H9 (cell line): Measurements from ENCODE around the gene CD48. TPM values are rescaled to one million over a fixed set of nuclear protein-coding genes. Genes with fewer than 3 reads are reported as not detected.

ENCODE experiments used
- DNase-seq: peaks from one replicate; pipeline ENCODE4 v3.0.0-alpha.2; 2017
- H2AFZ ChIP-seq: one replicate; pipeline ENCODE4 v1.6.1; 2013; ENCODE audit warnings: mild to moderate bottlenecking, low read length, control low read depth, moderate library complexity
- H2AK5ac ChIP-seq: 2 replicates; pipeline ENCODE4 v1.6.1; 2013; ENCODE audit warnings: low read length, control low read depth, mixed read lengths; ENCODE audit not compliant: insufficient read length
- H2BK120ac ChIP-seq: one replicate; pipeline ENCODE4 v1.6.1; 2013; ENCODE audit warnings: low read depth, mild to moderate bottlenecking, low read length, control low read depth, inconsistent platforms; ENCODE audit not compliant: poor library complexity, severe bottlenecking
- H2BK12ac ChIP-seq: 2 replicates; pipeline ENCODE4 v1.6.1; 2013; ENCODE audit warnings: low read length, control low read depth, mixed read lengths, low read depth; ENCODE audit not compliant: insufficient read length
- H2BK15ac ChIP-seq: 2 replicates; pipeline ENCODE4 v1.6.1; 2013; ENCODE audit warnings: low read depth, low read length, control low read depth
- H2BK20ac ChIP-seq: one replicate; pipeline ENCODE4 v1.6.1; 2013; ENCODE audit warnings: low read depth, mild to moderate bottlenecking, low read length, control low read depth, inconsistent platforms; ENCODE audit not compliant: poor library complexity, severe bottlenecking
- H2BK5ac ChIP-seq: 2 replicates; pipeline ENCODE4 v1.6.1; 2013; ENCODE audit warnings: low read length, control low read depth, mixed read lengths; ENCODE audit not compliant: insufficient read length
- H3K14ac ChIP-seq: 2 replicates; pipeline ENCODE4 v1.6.1; 2013; ENCODE audit warnings: low read length, control low read depth; ENCODE audit not compliant: insufficient read depth
- H3K18ac ChIP-seq: 2 replicates; pipeline ENCODE4 v1.6.1; 2013; ENCODE audit warnings: low read depth, mild to moderate bottlenecking, mixed read lengths, low read length, control low read depth; ENCODE audit not compliant: insufficient read length
- H3K23ac ChIP-seq: 2 replicates; pipeline ENCODE4 v1.6.1; 2013; ENCODE audit warnings: low read length, control low read depth, mixed read lengths, low read depth; ENCODE audit not compliant: insufficient read length
- H3K23me2 ChIP-seq: 2 replicates; pipeline ENCODE4 v1.6.1; 2013; ENCODE audit warnings: low read depth, mild to moderate bottlenecking, mixed read lengths, low read length, control low read depth; ENCODE audit not compliant: insufficient read length, poor library complexity, severe bottlenecking
- H3K27ac ChIP-seq: 2 replicates; pipeline ENCODE4 v1.5.1; 2013; ENCODE audit warnings: low read length, control low read depth, mixed read lengths, low read depth; ENCODE audit not compliant: insufficient read length
- H3K27me3 ChIP-seq: 2 replicates; pipeline ENCODE4 v1.6.1; 2013; ENCODE audit warnings: low read length, control low read depth, inconsistent platforms; ENCODE audit not compliant: insufficient read depth
- H3K4ac ChIP-seq: 2 replicates; pipeline ENCODE4 v1.6.1; 2013; ENCODE audit warnings: low read depth, mild to moderate bottlenecking, control low read depth, inconsistent platforms, low read length, moderate library complexity
- H3K4me1 ChIP-seq: 2 replicates; pipeline ENCODE4 v1.6.1; 2013; ENCODE audit warnings: low read length, control low read depth, inconsistent platforms; ENCODE audit not compliant: insufficient read depth
- H3K4me2 ChIP-seq: 2 replicates; pipeline ENCODE4 v1.6.1; 2013; ENCODE audit warnings: low read length, control low read depth, mixed read lengths; ENCODE audit not compliant: insufficient read length, insufficient read depth
- H3K56ac ChIP-seq: 2 replicates; pipeline ENCODE4 v1.6.1; 2013; ENCODE audit warnings: low read depth, mild to moderate bottlenecking, mixed read lengths, low read length, control low read depth; ENCODE audit not compliant: insufficient read length
- H3K79me1 ChIP-seq: 2 replicates; pipeline ENCODE4 v1.6.1; 2013; ENCODE audit warnings: low read depth, mild to moderate bottlenecking, moderate library complexity, low read length, control low read depth, inconsistent platforms; ENCODE audit not compliant: insufficient read depth, poor library complexity, severe bottlenecking
- H3K79me2 ChIP-seq: 2 replicates; pipeline ENCODE4 v1.6.1; 2013; ENCODE audit warnings: low read length, control low read depth, inconsistent platforms; ENCODE audit not compliant: insufficient read depth
- H3K9ac ChIP-seq: 2 replicates; pipeline ENCODE4 v1.6.1; 2013; ENCODE audit warnings: low read length, control low read depth, mixed read lengths; ENCODE audit not compliant: insufficient read length; ENCODE audit errors: extremely low read depth
- H3K9me3 ChIP-seq: one replicate; pipeline ENCODE4 v1.6.1; 2013; ENCODE audit warnings: low read depth, low read length, inconsistent platforms; ENCODE audit not compliant: control insufficient read depth
- H3T11ph ChIP-seq: one replicate; pipeline ENCODE4 v1.6.1; 2013; ENCODE audit warnings: mild to moderate bottlenecking, low read length, control low read depth, inconsistent platforms
- H4K20me1 ChIP-seq: one replicate; pipeline ENCODE4 v1.6.1; 2013; ENCODE audit not compliant: control insufficient read depth, insufficient read length, insufficient read depth
- H4K5ac ChIP-seq: 2 replicates; pipeline ENCODE4 v1.6.1; 2013; ENCODE audit warnings: low read depth, mild to moderate bottlenecking, mixed read lengths, low read length, control low read depth; ENCODE audit not compliant: insufficient read length
- H4K8ac ChIP-seq: replicated peaks from 2 replicates; pipeline ENCODE4 v1.6.1; 2013; ENCODE audit warnings: low read length, control low read depth, mixed read lengths, low read depth; ENCODE audit not compliant: insufficient read length
- H4K91ac ChIP-seq: 2 replicates; pipeline ENCODE4 v1.6.1; 2013; ENCODE audit warnings: low read depth, mild to moderate bottlenecking, moderate library complexity, mixed read lengths, low read length, control low read depth; ENCODE audit not compliant: insufficient read length
- H3K27ac Mint-ChIP-seq, 3 experiments: 2 replicates in 2 of 3; 3 replicates in 1 of 3; pipeline ENCODE4 v1.8.0; 2020 to 2021; ENCODE audit warnings: mixed read lengths in 3 of 3, mild to moderate bottlenecking in 1 of 3, moderate library complexity in 1 of 3
- H3K27me3 Mint-ChIP-seq: 2 replicates; pipeline ENCODE4 v1.8.0; 2021; ENCODE audit warnings: low read depth, mild to moderate bottlenecking, moderate library complexity, mixed read lengths
- H3K36me3 Mint-ChIP-seq, 3 experiments: 2 replicates in 2 of 3; 3 replicates in 1 of 3; pipeline ENCODE4 v1.8.0; 2020 to 2021; ENCODE audit warnings: low read depth in 3 of 3, mixed read lengths in 3 of 3; ENCODE audit not compliant: insufficient read depth in 1 of 3
- H3K4me1 Mint-ChIP-seq, 2 experiments: 2 replicates each; pipeline ENCODE4 v1.8.0; 2020; ENCODE audit warnings: mixed read lengths in 2 of 2
- H3K4me3 Mint-ChIP-seq, 2 experiments: 2 replicates in 1 of 2; 3 replicates in 1 of 2; pipeline ENCODE4 v1.8.0; 2020 to 2021; ENCODE audit warnings: mild to moderate bottlenecking in 2 of 2, mixed read lengths in 2 of 2, moderate library complexity in 1 of 2
- H3K9me3 Mint-ChIP-seq, 2 experiments: 2 replicates in 1 of 2; 3 replicates in 1 of 2; pipeline ENCODE4 v1.8.0; 2020; ENCODE audit warnings: mild to moderate bottlenecking in 2 of 2, mixed read lengths in 2 of 2, moderate library complexity in 1 of 2
- CTCF ChIP-seq: fragments of 200-600 bp; sonication (generic); conservative IDR thresholded peaks from 3 replicates; pipeline ENCODE4 v1.8.0; 2021; ENCODE audit warnings: antibody characterized with exemption, mild to moderate bottlenecking
- WGBS: extraction: QIAGEN DNeasy Blood & Tissue Kit; methylation state at CpG from one replicate; pipeline ENCODE4 v1.1.7; 2013; ENCODE audit warnings: missing lambda C conversion rate, low lambda C conversion rate, mixed read lengths; ENCODE audit not compliant: insufficient read length; ENCODE audit errors: extremely low coverage; 5-methylcytosine and 5-hydroxymethylcytosine counted together
- total RNA-seq: library from RNA; stranded (reverse); gene quantifications from 2 replicates; pipeline ENCODE4 v1.2.1, GENCODE V29; 2021

CD48 gene
- total RNA-seq, 1 experiment from 2014 or later: not detected

GRCh38 chr1:160629286-160630210 is 82.1 kb downstream of the CD48 start:
- no peak overlapping the region for H3K4ac ChIP-seq
- H2BK15ac ChIP-seq: no peak overlapping the region
- H3T11ph ChIP-seq: no peak overlapping the region
- no peaks in the 10 kb centered on the region for H3K4me1 ChIP-seq
- H3K9me3 Mint-ChIP-seq: no peaks in the 10 kb centered on the region; a peak in 1 of 5 replicates
- no peak overlapping the region for H2BK12ac ChIP-seq
- no peak overlapping the region for H2BK5ac ChIP-seq
- H3K36me3 Mint-ChIP-seq: no peaks in the 10 kb centered on the region
- H3K79me1 ChIP-seq: no peaks in the 10 kb centered on the region
- no peaks in the 10 kb centered on the region for H3K9me3 ChIP-seq
- H4K5ac ChIP-seq: no peak overlapping the region
- no peaks in the 10 kb centered on the region for H3K79me2 ChIP-seq
- H2BK120ac ChIP-seq: no peak overlapping the region
- H3K4me1 Mint-ChIP-seq: 0 out of 4 replicates have a peak, but pooled peaks cover 0 to 2% of the 10 kb centered on the region in 2 experiments
- no peak overlapping the region for H4K8ac ChIP-seq
- no peak overlapping the region for H3K23ac ChIP-seq
- no peak overlapping the region for H2AFZ ChIP-seq
- H4K91ac ChIP-seq: no peak overlapping the region
- WGBS: no CpG with 5 or more reads among the region's 19 CpGs
- H3K18ac ChIP-seq: no peak overlapping the region
- peaks cover 1% of the 10 kb centered on the region; the same call in 1 of the 2 replicates for H3K27me3 Mint-ChIP-seq
- no peaks in the 10 kb centered on the region for H3K27me3 ChIP-seq
- DNase-seq: no peak
- no peak overlapping the region for H3K14ac ChIP-seq
- H3K4me2 ChIP-seq: no peak overlapping the region
- H2AK5ac ChIP-seq: no peak overlapping the region
- no peak for TF ChIP-seq CTCF
- no peak overlapping the region for H3K9ac ChIP-seq
- no peak overlapping the region for H2BK20ac ChIP-seq
- H3K23me2 ChIP-seq: no peaks in the 10 kb centered on the region
- H4K20me1 ChIP-seq: no peaks in the 10 kb centered on the region
- H3K27ac ChIP-seq: no peak overlapping the region
- no peak overlapping the region for H3K56ac ChIP-seq
- no peak overlapping the region for H3K27ac Mint-ChIP-seq
- no peak overlapping the region for H3K4me3 Mint-ChIP-seq
